Measurements from ENCODE around the gene DYTN. TPM values are rescaled to one million over a fixed set of nuclear protein-coding genes. Genes with fewer than 3 reads are reported as not detected.

Gene DYTN
- total RNA-seq, 2 experiments from 2014 or later, result not detected

DNA sequence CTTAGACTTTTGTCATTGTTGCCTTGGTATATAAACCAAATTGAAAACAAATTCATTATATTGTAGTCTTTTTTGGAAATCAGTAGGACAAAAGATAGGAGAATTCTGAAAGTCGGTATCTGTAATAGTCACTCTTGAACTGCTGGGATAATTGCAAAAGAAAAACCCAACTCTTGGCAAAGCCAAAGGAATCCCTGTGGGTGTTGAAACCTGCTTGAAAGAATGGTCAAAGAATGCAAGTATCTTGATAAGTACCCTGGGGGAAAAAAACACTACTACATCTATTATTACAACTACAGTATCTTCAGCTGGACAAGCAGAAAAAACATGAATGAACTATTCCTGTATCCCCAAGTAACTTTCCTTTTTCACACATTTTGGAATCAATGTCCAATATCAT is 83.2 kb downstream of the DYTN start:
- no peaks in the 10 kb centered on the region for H3K9me3 Mint-ChIP-seq
- CTCF ChIA-PET, result no interaction called here
- H3K27ac Mint-ChIP-seq, result no peak overlapping the region
- no peaks in the 10 kb centered on the region for H3K4me1 Mint-ChIP-seq (ENCODE audit: low read depth)
- intact Hi-C loops (cut with micrococcal nuclease), result no loop called here
- H3K27me3 Mint-ChIP-seq, result peaks cover 5% of the 10 kb centered on the region
- POLR2A ChIA-PET, result no interaction called here
- H3K36me3 Mint-ChIP-seq, result no peaks in the 10 kb centered on the region
- DNase-seq, result no peak
- no peak overlapping the region for H3K4me3 Mint-ChIP-seq

DNA sequence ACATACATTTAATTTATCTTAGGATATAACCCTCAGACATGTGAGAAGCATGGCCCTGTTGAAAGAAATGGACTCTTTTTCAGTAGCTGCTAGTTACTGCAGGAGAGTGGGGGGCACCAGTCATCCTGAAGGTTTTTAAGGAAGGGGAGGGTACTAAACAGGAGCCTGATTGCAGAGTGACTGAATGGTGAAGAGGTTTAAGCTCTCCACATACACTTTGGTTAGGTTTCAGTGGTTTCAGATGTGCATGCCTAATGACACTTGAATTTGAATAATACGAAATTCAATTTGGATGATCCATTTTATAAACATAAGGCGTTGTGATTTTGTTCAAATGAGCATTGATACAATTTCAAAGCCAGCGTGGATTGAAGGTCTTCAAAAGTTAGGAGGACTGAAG is 86.9 kb downstream of the DYTN start:
- intact Hi-C loops (cut with micrococcal nuclease), result no loop called here
- no peaks in the 10 kb centered on the region for H3K4me1 Mint-ChIP-seq (ENCODE audit: low read depth)
- no peaks in the 10 kb centered on the region for H3K36me3 Mint-ChIP-seq
- ChIA-PET POLR2A (no interaction called here), CTCF (no interaction called here)
- no peak overlapping the region for H3K27ac Mint-ChIP-seq
- peaks cover 14% of the 10 kb centered on the region for H3K27me3 Mint-ChIP-seq
- no peak for DNase-seq
- no peaks in the 10 kb centered on the region for H3K9me3 Mint-ChIP-seq
- no peak overlapping the region for H3K4me3 Mint-ChIP-seq

DNA sequence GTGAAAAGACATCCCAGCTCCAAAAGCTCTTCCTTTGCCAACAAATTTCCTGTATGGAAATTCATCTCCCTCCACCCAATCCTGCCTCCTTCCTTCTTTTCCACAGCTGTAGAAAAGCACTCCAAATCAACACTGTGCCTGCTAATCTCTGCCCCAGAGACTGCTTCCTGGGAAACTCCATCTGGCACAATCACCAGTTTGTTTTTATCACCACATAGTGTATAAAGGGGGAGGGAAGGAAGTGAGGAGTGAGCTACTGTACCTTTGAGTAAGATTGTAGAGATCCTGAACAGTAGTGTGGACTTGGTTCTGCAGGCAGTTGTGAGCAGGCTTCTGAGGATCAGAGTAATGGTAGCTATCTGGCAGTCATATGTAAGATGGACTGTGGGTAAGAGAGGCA is 90.6 kb downstream of the DYTN start:
- H3K9me3 Mint-ChIP-seq, result no peaks in the 10 kb centered on the region
- H3K36me3 Mint-ChIP-seq, result no peaks in the 10 kb centered on the region
- ChIA-PET POLR2A (no interaction called here), CTCF (no interaction called here)
- no peak overlapping the region for H3K27ac Mint-ChIP-seq
- intact Hi-C loops (cut with micrococcal nuclease), result no loop called here
- H3K4me1 Mint-ChIP-seq (ENCODE audit: low read depth), result no peaks in the 10 kb centered on the region
- no peak for DNase-seq
- H3K4me3 Mint-ChIP-seq, result no peak overlapping the region
- peaks cover 12% of the 10 kb centered on the region for H3K27me3 Mint-ChIP-seq

DNA sequence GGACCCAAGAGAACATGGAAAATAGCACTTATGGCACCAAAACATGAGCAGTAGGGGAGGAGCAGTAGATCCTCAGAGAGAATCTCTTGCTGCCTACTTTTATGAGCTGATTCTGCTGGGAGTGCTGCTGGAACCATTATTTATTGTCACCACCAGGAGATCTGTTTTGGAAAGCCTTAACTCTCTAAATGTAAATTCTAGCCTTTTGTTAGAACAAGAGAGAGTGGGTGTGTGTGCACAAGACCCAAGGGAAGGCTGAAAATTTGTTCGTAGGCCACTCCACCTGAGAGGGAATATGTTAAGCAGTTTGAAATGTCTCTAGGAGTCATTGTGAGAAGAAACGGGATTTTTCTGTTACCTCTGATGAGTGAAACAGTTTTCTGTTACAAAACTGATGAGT is 92.1 kb downstream of the DYTN start:
- no peak overlapping the region for H3K4me3 Mint-ChIP-seq
- POLR2A ChIA-PET, result no interaction called here
- no peak for DNase-seq
- peaks cover 9% of the 10 kb centered on the region for H3K27me3 Mint-ChIP-seq
- no peak overlapping the region for H3K27ac Mint-ChIP-seq
- no peaks in the 10 kb centered on the region for H3K36me3 Mint-ChIP-seq
- no peaks in the 10 kb centered on the region for H3K9me3 Mint-ChIP-seq
- no peaks in the 10 kb centered on the region for H3K4me1 Mint-ChIP-seq (ENCODE audit: low read depth)
- intact Hi-C loops (cut with micrococcal nuclease), result no loop called here
- CTCF ChIA-PET, result no interaction called here

DNA sequence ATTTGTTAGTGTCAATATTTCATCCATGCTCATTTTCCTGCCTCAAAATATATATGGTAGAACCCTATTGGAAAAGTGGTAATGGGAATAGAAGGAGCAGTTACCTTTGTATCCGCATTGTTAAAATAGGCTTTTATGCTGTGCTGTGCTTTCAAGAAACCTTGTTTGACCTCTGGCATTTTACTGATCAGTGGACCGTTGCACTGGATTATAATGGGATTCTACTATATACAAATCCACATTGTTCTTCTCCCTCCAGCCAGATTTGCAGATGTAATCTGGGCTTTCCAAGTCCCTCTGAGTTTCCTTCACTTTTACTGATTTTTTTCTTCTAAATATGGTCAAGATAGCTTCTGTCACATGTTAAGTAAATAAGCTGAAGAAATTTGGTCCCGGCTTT is 99.2 kb downstream of the DYTN start:
- no peaks in the 10 kb centered on the region for H3K36me3 Mint-ChIP-seq
- ChIA-PET POLR2A (no interaction called here), CTCF (no interaction called here)
- intact Hi-C loops (cut with micrococcal nuclease), result no loop called here
- H3K27me3 Mint-ChIP-seq, result no peaks in the 10 kb centered on the region
- no peak for DNase-seq
- no peaks in the 10 kb centered on the region for H3K9me3 Mint-ChIP-seq
- no peaks in the 10 kb centered on the region for H3K4me1 Mint-ChIP-seq (ENCODE audit: low read depth)
- no peak overlapping the region for H3K27ac Mint-ChIP-seq
- H3K4me3 Mint-ChIP-seq, result no peak overlapping the region

DNA sequence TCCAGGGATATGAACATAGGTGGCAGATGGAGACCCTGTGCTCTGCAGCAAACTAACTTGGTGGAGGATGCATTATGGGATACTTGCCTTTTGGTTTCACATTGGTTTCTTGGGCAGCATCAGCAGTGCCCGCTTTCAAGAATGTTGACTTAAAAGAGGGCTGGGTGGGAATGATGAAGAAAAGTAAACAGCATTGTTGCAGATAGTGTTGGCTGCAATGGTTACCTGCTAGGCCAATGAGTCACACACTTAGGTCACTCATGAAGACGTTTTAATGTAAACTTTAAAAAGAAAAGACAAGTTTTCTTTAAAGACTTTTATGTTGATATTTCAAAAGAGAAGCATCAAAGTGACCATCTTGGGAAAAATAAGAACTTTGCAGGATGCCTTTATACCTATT is 102.0 kb downstream of the DYTN start:
- no peaks in the 10 kb centered on the region for H3K9me3 Mint-ChIP-seq
- no peaks in the 10 kb centered on the region for H3K27me3 Mint-ChIP-seq
- DNase-seq, result no peak
- POLR2A ChIA-PET, result no interaction called here
- no peak overlapping the region for H3K27ac Mint-ChIP-seq
- CTCF ChIA-PET, result no interaction called here
- intact Hi-C loops (cut with micrococcal nuclease), result no loop called here
- H3K4me1 Mint-ChIP-seq (ENCODE audit: low read depth), result no peaks in the 10 kb centered on the region
- H3K4me3 Mint-ChIP-seq, result no peak overlapping the region
- H3K36me3 Mint-ChIP-seq, result no peaks in the 10 kb centered on the region

DNA sequence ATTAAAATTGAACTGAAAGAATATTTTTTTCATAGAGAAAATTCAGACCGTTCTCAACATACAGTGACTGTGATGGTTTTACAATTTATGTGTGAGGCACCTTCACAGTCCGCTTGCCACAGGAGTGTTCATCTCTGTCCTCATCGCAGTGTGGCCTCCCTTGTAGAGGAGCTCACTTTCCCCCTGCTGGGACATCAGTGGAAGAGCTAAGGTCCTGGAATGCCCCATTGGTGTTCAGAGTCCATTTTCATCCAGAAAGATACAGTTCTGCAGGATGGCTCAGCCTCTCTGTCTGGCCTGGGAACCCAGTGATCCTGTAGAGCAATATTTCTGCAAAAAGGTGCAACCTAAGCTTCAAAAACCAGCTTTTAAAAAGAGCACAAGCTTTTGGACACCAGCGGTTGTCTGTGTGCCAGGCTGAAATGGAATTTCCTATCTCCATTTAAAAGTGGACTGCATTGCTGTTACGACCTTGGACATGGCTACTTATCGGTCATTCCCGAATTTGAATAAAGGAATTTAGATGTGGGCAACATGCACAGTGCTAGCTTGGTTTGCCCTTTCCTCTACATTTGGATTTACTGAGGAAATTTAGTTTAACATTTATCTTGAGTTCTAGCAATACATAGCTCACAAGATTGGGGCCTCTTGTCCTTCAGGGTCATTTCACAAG is 102.6 kb downstream of the DYTN start:
- H3K27me3 Mint-ChIP-seq, result no peaks in the 10 kb centered on the region
- DNase-seq, result no peak
- no peaks in the 10 kb centered on the region for H3K36me3 Mint-ChIP-seq
- no peaks in the 10 kb centered on the region for H3K4me1 Mint-ChIP-seq (ENCODE audit: low read depth)
- H3K27ac Mint-ChIP-seq, result no peak overlapping the region
- ChIA-PET POLR2A (no interaction called here), CTCF (no interaction called here)
- H3K9me3 Mint-ChIP-seq, result no peaks in the 10 kb centered on the region
- H3K4me3 Mint-ChIP-seq, result no peak overlapping the region
- intact Hi-C loops (cut with micrococcal nuclease), result no loop called here

DNA sequence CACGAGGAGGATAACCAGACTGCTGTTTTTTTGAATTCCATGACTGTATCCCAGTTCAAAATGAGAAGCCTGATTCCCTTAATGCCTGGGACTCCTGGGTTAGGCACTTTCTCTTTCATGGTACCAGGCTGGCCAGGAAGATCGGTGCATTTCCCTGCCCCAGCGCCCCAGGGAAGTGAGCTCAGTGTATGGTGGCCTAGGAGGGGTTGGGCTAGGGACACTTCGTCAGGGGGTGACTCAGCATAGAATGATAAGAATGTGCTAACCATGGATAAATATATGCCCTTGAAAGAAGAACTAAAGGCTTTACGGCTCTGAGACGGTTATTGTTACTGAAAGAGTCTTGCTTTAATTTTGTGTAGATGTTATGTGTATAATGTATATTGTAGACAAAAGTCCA is 103.4 kb downstream of the DYTN start:
- Mint-ChIP-seq H3K36me3 (no peaks in the 10 kb centered on the region), H3K4me1 (ENCODE audit: low read depth) (peaks cover 3% of the 10 kb centered on the region), H3K27me3 (no peaks in the 10 kb centered on the region), H3K9me3 (no peaks in the 10 kb centered on the region), H3K27ac (no peak overlapping the region), H3K4me3 (no peak overlapping the region)
- CTCF ChIA-PET, result no interaction called here
- POLR2A ChIA-PET, result no interaction called here
- intact Hi-C loops (cut with micrococcal nuclease), result no loop called here
- no peak for DNase-seq

DNA sequence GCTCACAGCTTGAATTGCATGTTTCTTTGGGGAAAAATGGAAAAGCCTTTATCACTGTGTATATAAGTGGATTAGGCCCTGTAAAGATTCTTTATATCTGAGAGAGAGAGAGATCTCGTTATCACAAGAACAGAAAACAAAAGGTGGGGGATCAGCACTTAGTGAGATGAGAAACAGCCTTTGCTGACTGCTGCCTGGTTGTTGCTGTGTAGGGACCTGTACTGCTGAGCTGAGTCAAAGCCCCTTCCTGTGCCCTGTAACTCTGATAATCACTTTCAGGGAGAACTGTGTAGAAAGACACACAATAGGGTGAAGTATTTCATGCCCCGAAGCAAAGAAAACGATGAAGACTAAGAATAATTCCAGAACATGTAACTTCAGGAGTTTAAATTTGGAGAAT is 106.5 kb downstream of the DYTN start:
- CTCF ChIA-PET, result no interaction called here

DNA sequence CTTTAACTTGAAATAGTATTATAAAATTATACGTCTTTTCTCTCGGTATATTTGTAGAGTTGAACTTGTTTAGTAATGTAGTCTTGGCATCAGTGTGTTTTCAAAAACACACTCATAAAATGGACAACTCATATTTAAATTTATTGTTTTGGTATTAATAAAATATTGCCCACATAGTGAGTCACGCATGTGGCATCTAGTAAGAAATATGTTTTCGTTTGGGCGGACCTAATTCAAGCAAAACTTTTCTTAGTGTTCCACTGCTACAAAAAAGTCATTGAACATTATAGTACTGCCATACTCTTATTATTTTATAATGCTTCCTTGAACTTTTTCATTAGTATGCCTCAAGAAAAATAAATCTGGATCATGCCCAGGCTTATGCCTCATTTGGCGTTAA is 107.0 kb downstream of the DYTN start:
- ChIA-PET POLR2A (no interaction called here), CTCF (no interaction called here)
- no peak overlapping the region for H3K4me3 Mint-ChIP-seq

More for the DNA sequence above, 106.5 kb downstream of the DYTN start:
- Mint-ChIP-seq H3K4me3 (no peak overlapping the region), H3K4me1 (ENCODE audit: low read depth) (peaks cover 3% of the 10 kb centered on the region), H3K27ac (no peak overlapping the region), H3K9me3 (no peaks in the 10 kb centered on the region), H3K27me3 (no peaks in the 10 kb centered on the region), H3K36me3 (no peaks in the 10 kb centered on the region)
- no peak for DNase-seq
- intact Hi-C loops (cut with micrococcal nuclease), result no loop called here
- POLR2A ChIA-PET, result no interaction called here

DNA sequence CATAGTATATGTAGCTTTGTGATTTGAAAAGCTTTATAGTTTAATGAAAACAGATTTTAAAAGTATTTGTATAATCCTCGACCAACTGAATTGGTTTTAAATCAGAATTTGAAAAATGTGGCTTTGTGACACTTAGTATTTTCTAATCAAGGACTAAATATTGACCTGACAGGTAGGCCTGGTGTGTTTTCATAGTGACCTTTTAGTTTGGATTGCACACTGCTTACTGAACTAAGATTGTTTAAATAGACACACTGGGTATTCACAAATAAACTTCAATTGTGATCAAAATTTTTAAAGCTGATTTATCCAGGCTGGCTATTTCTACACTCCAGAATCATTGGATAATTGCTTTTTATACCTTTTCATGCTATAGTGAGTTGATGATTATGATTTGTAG is 107.7 kb downstream of the DYTN start:
- Mint-ChIP-seq H3K36me3 (no peaks in the 10 kb centered on the region), H3K4me3 (no peak overlapping the region), H3K4me1 (ENCODE audit: low read depth) (peaks cover 3% of the 10 kb centered on the region), H3K27me3 (no peaks in the 10 kb centered on the region), H3K27ac (no peak overlapping the region), H3K9me3 (no peaks in the 10 kb centered on the region)
- DNase-seq, result no peak
- POLR2A ChIA-PET, result no interaction called here
- CTCF ChIA-PET, result no interaction called here
- intact Hi-C loops (cut with micrococcal nuclease), result no loop called here

More for the DNA sequence above, 107.0 kb downstream of the DYTN start:
- H3K36me3 Mint-ChIP-seq, result no peaks in the 10 kb centered on the region
- peaks cover 3% of the 10 kb centered on the region for H3K4me1 Mint-ChIP-seq (ENCODE audit: low read depth)
- DNase-seq, result no peak
- no peak overlapping the region for H3K27ac Mint-ChIP-seq
- no peaks in the 10 kb centered on the region for H3K27me3 Mint-ChIP-seq
- intact Hi-C loops (cut with micrococcal nuclease), result no loop called here
- no peaks in the 10 kb centered on the region for H3K9me3 Mint-ChIP-seq

DNA sequence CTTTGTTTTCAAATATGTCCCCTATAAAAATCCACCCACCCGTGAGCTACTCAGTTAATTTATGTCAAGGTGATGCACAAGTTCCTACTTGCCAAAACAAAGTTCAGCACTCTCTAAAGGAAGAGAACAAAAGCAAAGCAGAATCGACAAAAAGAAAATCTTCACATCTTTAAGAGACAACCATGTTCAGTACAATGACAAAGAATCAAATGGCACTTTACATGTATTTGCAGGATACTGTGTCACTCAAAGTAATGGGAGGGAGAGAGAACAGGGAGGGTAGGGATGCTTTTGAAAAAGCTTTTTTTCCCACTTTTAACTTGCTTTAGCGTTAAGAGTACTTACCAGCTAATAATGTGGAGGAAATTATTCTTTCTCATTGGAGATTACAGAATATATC is 115.0 kb downstream of the DYTN start:
- Mint-ChIP-seq H3K27me3 (no peaks in the 10 kb centered on the region), H3K9me3 (no peaks in the 10 kb centered on the region), H3K4me3 (no peak overlapping the region), H3K27ac (no peak overlapping the region), H3K4me1 (ENCODE audit: low read depth) (peaks cover 5% of the 10 kb centered on the region), H3K36me3 (no peaks in the 10 kb centered on the region)
- no peak for DNase-seq
- CTCF ChIA-PET, result interaction anchor here (0.6 kb wide), 1 partner anchor 20 kb away, joined by 3 read pairs; no protein-coding TSS in a partner anchor
- POLR2A ChIA-PET, result no interaction called here
- intact Hi-C loops (cut with micrococcal nuclease), result no loop called here
